HG02852 (cell line): Measurements from ENCODE around the gene NTSR1.

Experiments
- ATAC-seq: cut with Tn5 transposase; IDR thresholded peaks from one replicate; pipeline ENCODE4 v1.9.1; 2021; ENCODE audit warnings: mild to moderate bottlenecking, moderate library complexity; ENCODE audit not compliant: unreplicated experiment

NTSR1 gene

GRCh38 chr20:62768234-62768546 lies 59.6 kb downstream of the NTSR1 start:
- ATAC-seq = no peak

- ATAC-seq = no peak
Observed at GRCh38 chr20:62768551-62769287, 60.1 kb downstream of the NTSR1 start.

- ATAC-seq = no peak
Observed at GRCh38 chr20:62769346-62770071, 60.9 kb downstream of the NTSR1 start.

- ATAC-seq = no peak
Observed at GRCh38 chr20:62770111-62770910, 61.7 kb downstream of the NTSR1 start.

- ATAC-seq = no peak
Observed at GRCh38 chr20:62770916-62771315, 62.3 kb downstream of the NTSR1 start.

- ATAC-seq = no peak
Observed at GRCh38 chr20:62771396-62772102, 62.9 kb downstream of the NTSR1 start.

GRCh38 chr20:62772103-62772611 lies 63.5 kb downstream of the NTSR1 start:
- no peak for ATAC-seq

GRCh38 chr20:62772619-62772989 lies 64.0 kb downstream of the NTSR1 start:
- ATAC-seq = no peak

GRCh38 chr20:62772990-62773844 lies 64.6 kb downstream of the NTSR1 start:
- ATAC-seq = no peak

GRCh38 chr20:62773845-62774714 lies 65.4 kb downstream of the NTSR1 start:
- no peak for ATAC-seq

- no peak for ATAC-seq
Observed at GRCh38 chr20:62774762-62775161, 66.1 kb downstream of the NTSR1 start.

GRCh38 chr20:62775206-62775605 lies 66.6 kb downstream of the NTSR1 start:
- ATAC-seq = no peak

GRCh38 chr20:62776035-62776691 lies 67.5 kb downstream of the NTSR1 start:
- ATAC-seq = no peak

- ATAC-seq = no peak
Observed at GRCh38 chr20:62776692-62777527, 68.3 kb downstream of the NTSR1 start.

GRCh38 chr20:62777528-62777830 lies 68.8 kb downstream of the NTSR1 start:
- no peak for ATAC-seq

GRCh38 chr20:62778058-62778457 lies 69.4 kb downstream of the NTSR1 start:
- no peak for ATAC-seq

- no peak for ATAC-seq
Observed at GRCh38 chr20:62778601-62779416, 70.2 kb downstream of the NTSR1 start.
